Right lobe of liver (tissue), 4 donors: ENCODE results near the gene METTL16.

ENCODE experiments used
- CTCF ChIP-seq, 4 donors: fragments of 200-600 bp in 3 of 4; fragments of 450-650 bp in 1 of 4; IDR thresholded peaks; one replicate each; pipeline versions ENCODE4 v1.5.1 to v1.8.0; 2016 to 2022; ENCODE audit warnings: antibody characterized with exemption in 4 of 4, mild to moderate bottlenecking in 2 of 4
- POLR2A ChIP-seq: fragments of 450-650 bp; IDR thresholded peaks from one replicate; pipeline ENCODE4 v1.6.1; 2017; ENCODE audit warnings: antibody characterized with exemption, mild to moderate bottlenecking
- donor health status: DM: no; HTN: no; CAD: no.
- donor health status: DM: no; HTN: no; CAD: no.
- donor health status: DM: no; HTN: yes; CAD: no.

DNA sequence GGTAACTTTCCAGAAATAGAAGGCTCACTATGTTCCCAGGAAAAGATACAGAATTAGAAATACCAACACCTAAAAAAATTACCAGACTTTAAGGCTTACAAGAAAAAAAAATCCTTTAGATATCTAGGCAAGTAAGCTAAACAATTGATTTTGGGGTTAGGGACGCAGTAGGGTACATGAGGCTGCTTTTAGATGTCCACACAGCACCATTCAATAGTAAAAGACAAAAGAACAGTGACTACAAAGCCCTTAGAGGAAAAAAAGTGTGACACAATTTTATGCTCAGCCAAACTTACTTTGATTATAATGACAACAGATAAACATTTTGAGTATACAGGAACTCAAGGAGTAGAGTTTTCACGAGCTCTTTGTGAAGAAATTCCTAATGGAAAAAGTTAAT, 29.9 kb downstream of the METTL16 start:
- TF ChIP-seq POLR2A: no peak
- no peak for TF ChIP-seq CTCF (IDR thresholded peaks at IDR 0.05)
